ENCODE data around the gene C5orf58. TPM values are rescaled to one million over a fixed set of nuclear protein-coding genes. Genes with fewer than 3 reads are reported as not detected.
A peak's percentile ranks its signal among the peaks of the same experiment; 100 is the strongest.

C5orf58 gene
- polyA plus RNA-seq, 3 donors, result 0.11 to 0.24 (median 0.22) TPM

DNA sequence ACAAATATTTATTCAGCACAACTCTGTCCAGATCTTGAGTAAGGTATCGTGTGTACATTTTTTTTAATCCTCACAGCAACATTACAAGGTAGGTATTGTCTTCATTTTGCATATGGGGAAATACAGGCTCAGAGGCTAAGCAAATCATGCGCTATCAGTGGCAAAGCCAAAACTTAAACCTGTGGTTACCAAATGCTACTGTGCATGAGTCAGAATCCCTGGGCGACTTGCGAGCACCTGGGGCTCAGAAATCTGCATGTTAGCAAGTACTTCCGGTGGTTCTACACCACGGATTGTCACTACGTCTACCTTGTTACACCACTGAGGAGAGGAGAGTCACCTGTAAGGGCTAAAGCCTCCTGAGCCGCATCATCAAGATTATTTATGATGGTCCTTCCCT, 21.3 kb downstream of the C5orf58 start:
- no peak for DNase-seq

GRCh38 chr5:170256571-170256970, 23.8 kb downstream of the C5orf58 start:
- DNase-seq, result no peak

DNA sequence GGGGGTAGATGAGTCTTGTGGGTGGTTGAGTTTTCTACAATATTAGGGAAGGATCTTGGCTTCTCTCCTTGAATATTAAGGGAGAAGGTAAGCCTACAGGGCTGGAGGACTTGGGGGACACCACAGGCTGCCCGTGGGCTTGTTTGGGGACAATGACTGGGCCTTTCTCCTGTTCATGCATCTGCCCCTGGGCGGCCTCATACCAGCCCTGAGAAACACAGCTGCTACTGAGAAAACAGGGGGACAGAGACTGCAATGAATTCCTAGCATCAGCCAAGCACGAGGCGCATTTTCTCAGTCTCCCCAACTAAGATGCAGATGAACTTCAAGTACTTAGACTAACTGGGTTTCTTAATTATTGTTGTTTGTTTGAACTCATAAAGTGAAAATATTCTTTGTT, 24.6 kb downstream of the C5orf58 start:
- no peak for DNase-seq

GRCh38 chr5:170261528-170262043, 28.8 kb downstream of the C5orf58 start:
- no peak for DNase-seq

DNA sequence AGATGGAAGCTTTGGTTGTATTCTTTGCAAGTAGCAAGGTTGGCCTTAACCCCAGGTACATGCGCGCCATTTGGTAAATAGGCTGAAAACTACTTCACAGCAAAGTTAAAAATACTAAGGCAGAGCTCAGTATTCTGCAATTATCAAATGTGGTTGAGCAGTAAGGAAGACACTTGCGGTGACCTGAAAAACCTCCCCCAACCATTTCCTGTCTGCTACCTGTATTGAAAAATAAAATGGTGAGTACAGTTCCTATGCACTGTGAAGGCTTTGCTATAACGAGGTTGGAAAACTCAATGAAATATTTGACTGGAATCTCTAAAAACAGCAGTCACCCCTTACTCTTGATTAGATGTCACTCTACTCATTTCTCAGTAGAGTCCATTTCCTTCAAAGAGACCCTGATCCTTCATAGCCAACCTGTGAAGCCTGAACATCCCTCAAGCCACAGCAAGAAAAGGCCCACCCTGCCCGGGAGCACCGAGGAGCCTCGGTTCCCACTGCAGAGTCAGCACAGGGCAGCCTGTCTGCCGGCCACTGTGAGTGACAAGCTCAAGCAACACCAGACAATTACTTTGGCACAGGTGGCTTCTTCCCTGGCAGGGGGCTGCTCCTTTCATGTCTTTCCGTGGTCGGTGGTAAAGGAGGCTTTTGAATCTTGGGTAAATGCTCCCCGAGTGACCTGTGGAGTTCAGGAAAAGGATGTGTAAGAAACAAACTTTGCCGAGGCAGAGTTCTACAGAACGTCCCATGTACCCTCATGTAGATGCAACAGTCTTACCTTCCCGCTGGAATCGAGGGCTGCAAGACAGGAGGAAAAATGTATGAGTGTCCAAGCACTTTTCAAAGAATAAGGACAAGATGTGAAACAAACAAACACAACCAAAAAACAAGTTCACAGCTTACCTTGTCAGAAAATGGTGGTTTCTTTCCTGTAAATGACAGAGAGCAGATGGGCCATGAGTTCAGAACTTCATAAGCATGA, 29.6 kb downstream of the C5orf58 start:
- DNase-seq, result no peak

GRCh38 chr5:170263906-170264305, 31.1 kb downstream of the C5orf58 start:
- DNase-seq, result no peak

DNA sequence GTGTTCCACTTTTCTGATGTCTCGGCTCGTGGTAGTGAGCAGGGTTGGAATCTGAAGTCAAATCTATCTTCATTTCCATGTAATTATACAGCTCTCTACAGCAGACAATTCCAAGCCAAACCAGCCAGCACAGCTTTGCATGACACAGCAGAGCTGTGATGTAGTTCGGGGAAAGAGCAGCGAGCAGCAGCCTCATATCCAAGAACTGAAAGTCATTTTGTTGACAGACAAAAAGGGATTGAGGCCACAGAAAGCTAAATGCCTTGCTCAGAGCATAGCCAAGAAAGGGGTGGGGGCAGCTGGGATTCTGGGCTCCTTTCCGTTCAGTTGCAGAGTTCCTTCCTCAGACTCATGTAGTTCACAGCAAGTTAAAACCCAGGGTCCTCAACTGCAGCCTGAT, 32.7 kb downstream of the C5orf58 start:
- peak; percentile 82 for DNase-seq

DNA sequence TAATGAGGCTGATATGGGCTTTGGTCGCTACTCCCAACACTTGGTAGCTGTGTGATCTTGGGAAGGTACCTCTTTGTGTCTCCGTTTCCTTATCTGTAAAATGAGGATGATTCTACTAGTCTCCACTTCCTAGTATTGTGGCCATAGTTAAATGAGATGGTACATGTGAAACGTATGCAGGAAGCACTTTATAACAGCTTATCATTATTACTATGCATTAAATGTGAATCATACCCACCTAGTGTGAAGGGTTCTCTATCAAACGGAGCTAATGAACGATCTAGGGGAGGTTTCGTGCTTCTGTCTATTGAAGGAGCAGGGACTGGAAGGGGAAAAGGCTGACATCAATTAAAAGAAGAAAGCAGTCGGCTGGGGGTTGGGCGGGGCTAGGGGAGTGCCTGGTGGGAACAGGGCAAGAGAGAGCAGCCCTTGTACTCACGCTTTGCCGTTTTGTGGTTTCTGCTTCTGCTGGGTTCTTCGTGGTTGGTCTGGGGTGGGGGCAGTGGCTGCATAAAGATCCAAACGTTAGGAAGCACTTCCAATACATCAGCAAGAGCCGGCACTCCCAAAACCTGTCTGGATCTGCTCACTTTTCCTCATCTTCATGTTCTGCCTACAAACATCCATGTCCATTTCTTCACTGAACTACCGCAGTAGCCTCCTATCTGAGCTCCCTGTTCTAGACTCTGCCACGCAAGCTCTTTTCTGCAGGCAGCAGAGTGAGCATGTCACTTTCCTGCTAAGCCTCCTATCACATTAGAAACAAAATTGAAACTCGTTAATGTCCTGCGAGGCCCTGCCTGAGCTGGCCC, 34.0 kb downstream of the C5orf58 start:
- no peak for DNase-seq

- DNase-seq, result peak; percentile 66
Measured at GRCh38 chr5:170267431-170268152, 34.8 kb downstream of the C5orf58 start.

GRCh38 chr5:170268153-170268689, 35.4 kb downstream of the C5orf58 start:
- DNase-seq, result no peak

GRCh38 chr5:170268884-170269283, 36.1 kb downstream of the C5orf58 start:
- no peak for DNase-seq

DNA sequence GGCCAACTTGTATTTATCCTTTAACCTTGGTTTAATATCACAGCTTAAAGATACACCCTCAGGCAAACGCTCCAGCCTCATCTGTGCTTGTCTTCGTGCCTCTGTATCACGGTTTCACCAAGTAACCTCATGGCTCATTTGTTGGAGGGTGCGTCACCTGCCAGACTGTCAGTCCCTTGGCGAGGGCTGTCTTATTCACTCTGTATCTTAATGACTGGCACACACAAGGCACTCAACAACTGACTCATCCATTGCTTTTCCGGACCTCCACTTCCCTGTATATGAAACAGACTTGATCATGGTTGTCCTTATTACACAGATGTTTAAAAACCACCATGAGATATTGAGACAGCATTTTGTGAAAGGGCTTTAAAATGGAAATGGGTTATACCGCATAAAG, 36.8 kb downstream of the C5orf58 start:
- DNase-seq, result no peak

DNA sequence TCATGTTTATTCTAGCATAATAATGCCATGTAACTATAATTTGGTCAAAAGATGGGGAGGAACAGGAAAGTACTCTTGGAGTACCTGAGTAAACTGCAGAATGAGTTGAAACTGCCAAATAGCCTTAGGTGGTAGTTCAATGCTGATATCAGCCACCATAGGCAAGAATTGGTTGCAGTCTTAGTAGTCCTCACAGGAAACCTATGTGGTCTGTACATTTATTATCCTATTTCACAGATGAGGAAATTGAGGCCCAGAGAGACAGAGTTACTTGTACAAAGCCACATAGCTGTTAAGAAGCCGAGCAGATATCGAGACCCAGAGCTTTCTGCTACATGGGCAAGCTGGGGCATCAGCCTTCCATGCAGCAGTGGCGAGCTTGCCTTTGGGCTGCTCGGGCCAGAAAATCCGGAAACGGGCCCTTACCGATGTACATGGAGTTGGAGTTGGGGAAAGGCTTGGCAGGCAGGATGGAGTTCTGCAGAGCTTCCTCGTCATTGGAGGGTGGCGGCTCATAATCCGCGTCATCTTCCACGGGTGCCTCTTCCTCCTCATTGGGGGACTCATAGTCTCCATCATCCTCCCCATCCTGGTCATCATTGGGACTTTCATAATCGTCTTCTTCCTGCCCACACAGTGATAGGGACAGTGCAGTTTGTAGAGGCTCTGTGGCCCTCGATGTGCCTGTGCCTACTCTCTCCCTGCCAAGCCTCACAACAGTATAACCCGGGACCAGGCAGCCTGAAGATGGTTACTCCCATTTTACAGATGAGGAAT, 37.7 kb downstream of the C5orf58 start:
- DNase-seq, result no peak

DNA sequence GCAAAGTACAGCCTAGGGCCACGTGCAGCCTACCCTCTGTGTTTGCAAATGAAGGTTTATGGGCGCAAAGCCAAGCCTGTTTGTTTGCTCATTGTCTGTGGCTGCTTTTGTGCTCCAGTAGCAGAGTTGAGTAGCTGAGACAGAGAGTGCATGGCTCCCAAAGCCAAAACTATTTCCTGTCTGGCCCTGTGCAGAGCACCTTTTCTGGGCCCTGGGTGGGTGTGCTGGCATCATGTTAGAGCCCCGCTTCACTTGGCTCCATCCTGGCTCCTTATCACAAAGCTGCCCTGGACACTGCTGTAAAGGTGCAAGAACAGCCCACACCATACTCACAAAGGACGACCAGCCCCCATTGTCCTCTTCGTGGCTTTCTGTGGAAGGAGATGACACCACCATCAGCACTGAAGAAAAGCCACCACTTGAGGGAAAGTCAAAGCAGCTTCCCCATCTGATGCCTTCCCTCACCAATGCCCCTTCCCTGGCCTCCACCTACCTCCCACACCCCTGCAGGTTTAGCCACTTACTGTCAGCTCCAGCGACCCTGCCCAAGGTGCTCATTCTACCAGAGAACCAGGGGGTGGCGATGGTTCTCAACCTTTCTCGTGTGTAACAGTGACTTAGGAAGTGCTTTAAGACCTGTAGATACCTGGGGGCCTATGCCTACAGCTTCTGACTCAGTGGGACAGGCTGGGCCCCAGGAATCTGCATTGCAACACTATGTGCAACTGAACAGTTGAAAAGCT, 41.4 kb downstream of the C5orf58 start:
- no peak for DNase-seq

- DNase-seq, result no peak
Measured at GRCh38 chr5:170275376-170275994, 42.7 kb downstream of the C5orf58 start.

- no peak for DNase-seq
Measured at GRCh38 chr5:170276140-170276539, 43.4 kb downstream of the C5orf58 start.

DNA sequence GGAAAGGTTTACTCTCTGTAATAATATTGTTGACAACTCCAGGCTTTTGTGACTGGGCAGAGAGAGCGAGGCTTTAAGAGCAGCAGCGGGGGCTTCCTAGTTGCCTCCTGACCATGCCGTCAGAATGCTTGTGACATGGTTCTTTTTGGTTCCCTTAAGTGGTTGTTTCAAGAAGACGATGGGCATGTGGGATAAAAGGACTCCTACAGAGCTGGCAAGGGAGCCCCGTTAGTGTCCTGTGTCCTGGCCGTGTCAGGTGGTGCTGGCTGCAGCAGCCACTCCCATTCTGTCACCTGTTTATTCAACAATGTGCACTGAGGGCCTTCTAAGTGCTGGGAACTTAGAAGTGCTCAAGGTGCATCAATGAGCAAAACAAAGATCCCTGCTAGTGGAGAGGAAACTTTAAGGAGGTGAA, 45.1 kb downstream of the C5orf58 start:
- no peak for DNase-seq

DNA sequence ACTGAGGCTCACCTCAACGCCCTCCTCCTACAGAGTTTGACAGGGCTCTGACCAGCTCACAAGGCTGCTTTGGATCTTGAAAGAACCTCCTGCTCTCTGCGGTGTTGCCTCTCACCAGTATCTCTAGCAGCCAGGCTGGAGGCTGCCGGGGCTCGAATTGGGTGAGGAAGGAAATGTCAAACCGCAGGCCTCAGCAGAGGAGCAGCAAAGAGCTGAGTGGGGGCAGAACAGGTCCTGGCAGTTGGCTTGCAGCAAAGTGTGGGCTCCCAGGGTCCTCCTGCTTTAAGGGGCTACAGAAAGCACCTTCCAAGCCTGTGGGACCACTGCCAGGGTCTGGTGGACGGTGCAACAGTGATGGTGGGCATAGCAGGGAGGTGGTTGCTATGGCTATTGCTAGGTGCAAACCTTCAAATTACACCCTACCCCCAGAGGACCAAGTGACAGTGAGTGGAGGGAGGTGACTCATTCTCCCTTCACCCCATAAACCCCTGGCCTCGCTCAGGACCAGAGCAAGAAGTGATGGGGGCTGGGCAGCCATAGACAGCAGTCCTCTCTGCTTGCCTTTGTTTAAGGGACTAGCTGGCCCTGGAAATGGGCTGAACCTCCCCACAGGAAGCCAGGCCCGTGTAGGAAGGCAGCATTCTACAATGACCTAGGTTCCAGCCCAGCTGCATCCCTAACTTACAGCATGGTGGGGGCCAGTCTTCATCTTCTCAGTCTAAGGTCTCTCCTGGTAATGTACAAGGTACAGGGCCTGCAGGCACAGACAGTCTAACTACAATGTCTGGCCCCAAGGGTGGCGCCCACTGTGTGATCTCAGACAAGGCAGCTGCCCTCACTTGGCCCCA, 46.0 kb downstream of the C5orf58 start:
- DNase-seq, result no peak

DNA sequence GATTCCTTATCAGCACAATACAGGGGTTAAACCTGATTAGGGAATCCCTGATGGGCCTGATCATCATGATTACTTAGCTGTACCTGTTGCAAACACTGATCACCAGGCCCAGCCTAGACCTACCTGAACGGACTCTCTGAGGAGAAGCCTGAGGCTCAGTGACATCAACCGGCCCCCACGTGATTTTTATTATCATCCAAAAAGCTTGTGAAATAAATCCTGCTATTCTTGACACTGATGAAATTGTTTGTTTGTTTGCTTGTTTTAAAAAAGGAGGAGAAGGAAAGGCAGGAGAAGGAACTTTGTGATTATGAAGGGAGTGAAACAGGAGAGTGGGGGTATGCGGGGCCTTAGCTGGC, 46.7 kb downstream of the C5orf58 start:
- DNase-seq, result no peak
